ENCODE results near the gene SPRY1. TPM values are rescaled to one million over a fixed set of nuclear protein-coding genes. Genes with fewer than 3 reads are reported as not detected.

SPRY1 gene
- total and polyA plus RNA-seq, 9 of the 15 experiments (the other 6 are each of a cell fraction or from before 2014, with no cell fraction given) = 0.18 to 1.9 (median 0.45) TPM; not detected in 1

GRCh38 chr4:123359449-123360315 is 36.9 kb upstream of the SPRY1 start (continued):
- no peak for TF ChIP-seq THRA (IDR thresholded peaks at IDR 0.05)
- TF ChIP-seq MECOM (CRISPR knock-in tag; IDR thresholded peaks at IDR 0.05) = no peak
- no peak for TF ChIP-seq HNRNPH1 (optimal IDR thresholded peaks at IDR 0.05; ENCODE audit: low read depth, low read length)
- TF ChIP-seq TEAD4 (IDR thresholded peaks at IDR 0.05; ENCODE audit: low read length) = peak; percentile 10; the same call in 1 of the 2 replicates
- no peak for TF ChIP-seq TEAD4 (CRISPR knock-in tag; IDR thresholded peaks at IDR 0.05; ENCODE audit: borderline replicate concordance)
- no peak for TF ChIP-seq CCAR2 (IDR thresholded peaks at IDR 0.05; ENCODE audit: low read depth, low read length)
- no peak for TF ChIP-seq TFE3 (CRISPR knock-in tag; IDR thresholded peaks at IDR 0.05)
- TF ChIP-seq NCOA4 (IDR thresholded peaks at IDR 0.05; ENCODE audit: partially characterized antibody) = no peak
- peak; percentile 62 for TF ChIP-seq NR2C1 (IDR thresholded peaks at IDR 0.05)
- no peak for TF ChIP-seq NR2C1 (tag; IDR thresholded peaks at IDR 0.05)
- no peak for TF ChIP-seq SMAD2 (IDR thresholded peaks at IDR 0.05; ENCODE audit: low read depth, low read length)
- TF ChIP-seq YY1 (IDR thresholded peaks at IDR 0.05; ENCODE audit: borderline replicate concordance in 1 of 3, control insufficient read depth in 1 of 3, extremely low read depth in 1 of 3, insufficient read depth in 3 of 3, insufficient read length in 1 of 3, insufficient replicate concordance in 2 of 3, low read depth in 1 of 3, low read length in 2 of 3) = no peak
- TF ChIP-seq PKNOX1 (IDR thresholded peaks at IDR 0.05) = peak; percentile 39; the same call in 1 of the 2 replicates
- TF ChIP-seq ATF7 (IDR thresholded peaks at IDR 0.05) = peak; percentile 34; the same call in 1 of the 2 replicates
- TF ChIP-seq PHTF2 (CRISPR knock-in tag; IDR thresholded peaks at IDR 0.05) = no peak
- TF ChIP-seq HBP1 (CRISPR knock-in tag; IDR thresholded peaks at IDR 0.05) = no peak
- TF ChIP-seq FOS (IDR thresholded peaks at IDR 0.05; ENCODE audit: extremely low read depth, insufficient read length) = no peak
- TF ChIP-seq ZBTB33 (CRISPR knock-in tag; IDR thresholded peaks at IDR 0.05) = no peak
- no peak for TF ChIP-seq KAT7 (CRISPR knock-in tag; IDR thresholded peaks at IDR 0.05; ENCODE audit: borderline replicate concordance)

Measured in K562 (cell line).